Stimulated activated CD8-positive, alpha-beta memory T cell treated with anti-CD3 and anti-CD28 coated beads, Interleukin-12 subunit alpha, Interleukin-12 subunit beta, amount 100 ng/mL, for 24 hours (primary cell): ENCODE data around the gene ZMYND8.

ENCODE experiments used
- DNase-seq: peaks from one replicate; pipeline ENCODE4 v3.0.0-alpha.2; 2020; ENCODE audit errors: extremely low read depth

ZMYND8 gene

DNA sequence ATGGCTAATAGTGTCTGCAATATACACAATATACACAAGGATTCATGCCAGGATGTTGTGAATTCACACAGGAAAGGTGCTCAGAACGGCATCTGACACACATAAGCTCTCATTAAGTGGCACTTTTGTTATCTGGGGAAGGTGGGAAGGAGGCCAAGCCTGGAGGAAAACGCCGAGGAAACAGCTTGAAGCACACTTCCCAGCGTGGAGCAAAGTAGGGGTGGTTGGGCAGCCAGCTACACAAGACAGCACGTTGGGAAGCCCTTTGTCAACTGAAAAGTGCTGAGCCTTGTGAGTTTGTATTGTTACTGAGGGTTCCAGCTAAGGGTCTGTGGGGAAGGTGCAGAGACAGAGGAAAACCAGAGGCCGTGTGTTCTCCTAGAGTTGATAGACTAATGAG, 181.0 kb downstream of the ZMYND8 start:
- DNase-seq: no peak

DNA sequence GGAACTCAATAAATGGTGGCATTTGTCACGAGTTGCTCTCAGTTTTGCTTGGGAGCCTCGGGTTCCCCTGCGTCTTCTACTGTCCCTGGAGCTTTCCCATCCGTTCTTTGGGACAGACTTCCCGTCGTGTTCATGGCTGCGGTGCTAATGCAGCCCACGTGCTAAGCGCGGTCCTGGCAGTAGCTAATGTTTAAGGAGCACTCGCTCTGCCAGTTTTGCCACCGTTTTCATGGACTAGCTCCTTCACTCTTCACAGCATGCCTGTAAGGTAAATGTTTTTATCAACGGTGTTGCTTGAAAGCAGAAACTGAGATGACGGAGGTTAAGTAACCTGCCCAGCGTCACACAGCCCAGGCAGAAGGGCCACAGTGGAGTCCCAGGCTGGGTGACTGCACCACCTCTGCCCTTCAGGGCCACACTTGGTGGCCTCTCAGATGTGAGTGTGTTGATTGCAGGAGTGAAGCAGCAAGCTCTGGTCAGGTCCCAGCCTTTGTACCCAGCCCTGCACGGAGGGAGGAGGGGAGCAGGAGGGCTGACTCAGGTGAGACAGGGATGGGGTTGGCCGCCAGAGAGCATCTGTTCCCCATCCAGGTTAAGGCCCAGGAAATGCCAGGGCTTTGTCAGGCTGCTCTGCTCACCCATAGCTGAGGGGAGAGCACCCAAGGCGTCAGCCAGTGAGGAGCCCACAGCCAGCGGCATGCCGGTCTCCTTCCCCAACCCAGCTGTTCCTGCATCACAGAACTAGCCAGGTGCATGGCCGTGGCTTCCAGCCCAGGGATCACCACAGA, 181.8 kb downstream of the ZMYND8 start:
- DNase-seq: no peak

DNA sequence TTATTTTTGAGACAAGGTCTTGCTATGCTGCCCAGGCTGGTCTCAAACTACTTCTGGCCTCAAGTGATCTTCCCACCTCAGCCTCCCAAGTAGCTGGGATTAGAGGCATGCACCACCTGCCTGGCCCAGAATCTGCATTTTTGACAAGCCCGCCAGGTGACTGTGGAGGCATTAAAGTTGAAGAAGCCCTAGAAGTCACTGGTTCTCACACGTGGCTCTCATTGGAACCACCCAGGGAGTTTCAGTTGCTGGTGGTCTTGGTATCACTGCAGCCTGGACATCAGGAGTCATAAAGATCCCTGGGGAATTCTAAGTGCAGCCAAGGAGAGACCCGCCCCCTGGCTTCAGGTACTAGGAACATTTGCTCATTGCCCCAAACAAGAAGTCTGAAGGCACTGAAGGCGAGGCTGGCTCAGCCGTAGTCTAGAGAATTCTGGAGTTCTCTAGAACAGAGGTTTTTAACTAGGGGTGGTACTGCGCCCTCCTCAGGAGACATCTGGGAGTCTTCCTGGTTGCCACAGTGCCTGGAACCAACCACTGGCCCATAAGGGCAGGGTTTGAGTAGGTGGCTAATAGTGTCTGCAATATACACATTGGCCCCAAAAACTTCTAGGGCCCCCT, 182.8 kb downstream of the ZMYND8 start:
- no peak for DNase-seq

DNA sequence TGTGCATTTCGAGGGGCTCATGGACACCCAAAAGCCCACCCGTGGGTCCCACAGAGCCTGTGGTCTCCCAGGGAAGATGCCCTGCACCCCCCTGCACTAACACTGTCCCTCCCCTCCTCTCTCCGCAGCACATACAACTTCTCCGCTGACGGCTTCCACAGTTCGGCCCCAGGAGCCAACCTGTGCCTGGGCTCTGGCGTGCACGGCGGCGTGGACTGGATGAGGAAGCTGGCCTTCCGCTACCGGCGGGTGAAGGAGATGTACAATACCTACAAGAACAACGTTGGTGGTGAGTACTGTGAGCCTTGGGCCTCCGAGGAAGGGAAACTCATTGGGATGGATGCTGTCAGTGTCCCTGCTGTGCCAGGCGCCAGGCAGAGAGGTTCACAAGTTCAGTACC, 183.9 kb downstream of the ZMYND8 start:
- no peak for DNase-seq

DNA sequence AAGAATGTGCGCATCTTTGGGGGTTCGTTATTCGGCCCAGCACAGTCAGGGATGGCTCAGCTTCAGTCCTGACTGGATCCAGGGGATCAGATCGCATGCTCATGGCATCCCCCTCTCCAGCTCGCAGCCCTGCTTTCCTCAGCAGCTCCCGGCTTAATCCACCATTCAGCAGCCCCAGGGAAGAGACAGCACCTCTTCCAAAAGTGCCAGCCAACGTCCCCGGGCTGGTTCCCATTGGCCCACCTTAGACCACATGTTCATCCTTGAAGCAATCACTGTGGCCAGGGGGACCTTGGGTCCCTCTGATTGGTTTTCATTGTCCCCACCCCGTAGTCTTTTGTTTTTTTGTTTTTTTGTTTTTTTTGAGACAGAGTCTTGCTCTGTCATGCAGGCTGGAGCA, 188.7 kb downstream of the ZMYND8 start:
- DNase-seq: no peak

DNA sequence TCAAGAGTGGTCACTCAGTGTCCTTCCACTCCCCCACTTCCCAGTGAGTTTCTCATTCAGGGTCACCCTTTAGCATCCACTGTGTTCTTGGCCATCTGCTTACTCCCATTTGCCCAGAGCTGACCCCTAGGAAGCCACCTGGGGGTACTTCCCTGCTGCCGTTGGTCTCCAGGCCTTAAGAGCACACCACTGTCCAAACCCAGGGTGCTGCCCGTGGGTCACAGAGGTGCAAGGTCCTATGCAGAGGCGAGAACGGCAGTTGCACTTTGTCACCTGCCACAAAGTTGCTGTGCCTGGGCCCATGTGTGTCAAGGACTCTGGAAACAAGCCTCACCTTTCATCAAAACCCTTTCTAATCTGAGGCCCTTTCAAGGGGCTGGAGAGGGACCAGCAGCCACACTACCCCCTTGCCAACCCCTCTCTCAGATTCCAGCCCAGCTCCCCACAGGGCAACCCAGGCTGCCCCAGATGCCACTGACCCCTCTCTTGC, 191.1 kb downstream of the ZMYND8 start:
- DNase-seq: no peak

DNA sequence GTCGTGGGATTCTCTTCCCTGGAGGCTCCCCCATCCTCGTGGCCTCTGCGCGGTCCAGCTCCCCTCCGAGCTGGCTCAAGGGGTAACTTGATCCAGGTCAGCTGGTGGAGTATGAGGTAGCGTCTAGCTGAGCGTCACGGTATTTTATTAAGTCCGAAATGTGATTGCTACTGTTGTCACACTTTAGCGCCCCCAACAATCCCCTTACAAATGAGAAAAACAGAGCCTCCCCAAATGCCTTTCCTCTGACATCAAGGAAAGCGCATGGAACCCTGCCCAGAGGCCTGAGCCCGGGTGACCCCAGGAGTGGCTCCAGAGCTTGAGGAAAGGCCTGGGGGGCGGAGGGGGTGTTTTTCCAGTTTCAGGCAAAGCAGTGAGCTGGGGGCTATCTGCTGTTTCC, 192.4 kb downstream of the ZMYND8 start:
- DNase-seq: no peak

DNA sequence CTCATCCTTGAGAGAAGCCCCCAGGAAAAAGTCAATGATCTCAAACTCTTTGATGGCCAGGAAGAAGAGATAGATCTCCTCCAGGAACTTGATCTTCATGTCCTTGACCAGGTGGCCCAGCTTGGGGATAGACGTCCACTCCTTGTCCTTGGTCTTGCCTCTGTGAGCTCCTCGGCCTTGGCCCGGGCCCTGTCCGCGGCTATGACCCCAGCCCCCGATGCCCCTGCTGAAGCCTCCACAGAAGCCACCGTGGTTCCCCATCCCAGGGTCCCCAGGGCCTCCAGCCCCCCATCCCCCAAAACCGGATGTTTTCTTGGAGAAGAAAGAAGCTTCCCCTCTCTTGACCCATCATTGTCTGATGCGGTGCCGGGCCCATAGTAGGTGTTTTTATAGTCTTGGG, 195.1 kb downstream of the ZMYND8 start:
- no peak for DNase-seq

DNA sequence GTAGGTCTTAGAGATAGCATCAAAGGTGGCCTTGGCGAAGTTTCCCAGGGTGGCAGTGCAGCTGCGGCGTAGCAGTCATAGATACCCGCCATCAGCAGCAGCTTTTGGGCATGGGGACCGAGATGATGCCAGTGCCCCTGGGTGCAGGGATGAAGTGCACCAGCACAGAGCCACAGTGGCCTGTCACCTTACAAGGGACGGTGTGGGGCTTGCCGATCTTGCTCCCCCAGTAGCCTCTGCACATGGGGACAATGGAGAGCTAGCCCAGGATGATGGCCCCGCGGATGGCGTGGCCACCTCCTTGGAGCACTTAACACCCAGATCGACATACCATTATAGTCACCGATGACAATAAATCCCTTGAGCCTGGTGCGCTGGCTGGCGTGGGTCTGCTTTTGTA, 195.5 kb downstream of the ZMYND8 start:
- no peak for DNase-seq

DNA sequence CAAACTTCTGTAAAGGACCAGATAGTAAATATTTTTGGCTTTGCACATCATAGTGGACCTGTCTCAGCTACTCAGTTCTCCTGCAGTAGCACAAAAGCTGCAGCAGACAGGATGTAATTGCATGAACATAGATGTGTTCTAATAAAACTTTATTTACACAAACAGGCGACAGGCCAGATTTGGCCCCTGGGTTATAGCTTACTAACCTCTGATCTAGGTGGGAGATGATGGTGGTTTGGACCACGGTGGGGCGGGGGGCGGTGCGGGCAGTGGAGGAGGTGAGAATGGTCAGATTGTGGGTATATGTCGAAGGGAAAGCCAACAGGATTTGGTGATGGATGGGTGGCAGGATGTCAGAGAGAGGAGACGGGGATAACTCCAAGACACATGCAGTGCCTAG, 196.3 kb downstream of the ZMYND8 start:
- DNase-seq: no peak
